Sigmoid colon (tissue), 7 donors: ENCODE measurements around the gene TMEM9. TPM values are rescaled to one million over a fixed set of nuclear protein-coding genes. Genes with fewer than 3 reads are reported as not detected.

Experiments
- DNase-seq: peaks from one replicate; pipeline ENCODE4 v3.0.0-alpha.2; 2019
- H3K27ac ChIP-seq, 4 donors: fragments of 200-600 bp; sonication (generic); one replicate each; pipeline ENCODE4 v1.5.1; 2016 to 2019; ENCODE audit warnings: mild to moderate bottlenecking in 1 of 4
- H3K27me3 ChIP-seq, 3 donors: fragments of 200-600 bp; sonication (generic); one replicate each; pipeline ENCODE4 v1.5.1; 2019; ENCODE audit warnings: mild to moderate bottlenecking in 1 of 3
- H3K36me3 ChIP-seq, 4 donors: fragments of 200-600 bp; sonication (generic); one replicate each; pipeline ENCODE4 v1.5.1; 2016 to 2019
- H3K4me1 ChIP-seq, 4 donors: fragments of 200-600 bp; sonication (generic); one replicate each; pipeline ENCODE4 v1.5.1; 2017 to 2019
- H3K4me3 ChIP-seq, 4 donors: fragments of 200-600 bp; sonication (generic); one replicate each; pipeline ENCODE4 v1.5.1; 2017 to 2019; ENCODE audit warnings: mild to moderate bottlenecking in 2 of 4, moderate library complexity in 1 of 4
- H3K9me3 ChIP-seq, 4 donors: fragments of 200-600 bp in 3 of 4; sonication (generic) in 3 of 4; one replicate each; pipeline versions ENCODE4 v1.5.1 to v1.6.1; 2013 to 2019
- CTCF ChIP-seq, 4 experiments: fragments of 450-650 bp in 3 of 4; fragments of 200-600 bp in 1 of 4; IDR thresholded peaks; one replicate each; pipeline ENCODE4 v1.5.1; 2016 to 2019; ENCODE audit warnings: antibody characterized with exemption in 4 of 4, mild to moderate bottlenecking in 3 of 4, moderate library complexity in 2 of 4
- EP300 ChIP-seq, 4 donors: sonication (generic); formaldehyde crosslinking; IDR thresholded peaks; one replicate each; pipeline ENCODE4 v1.6.1; 2017; ENCODE audit warnings: antibody characterized with exemption in 4 of 4
- POLR2A ChIP-seq, 2 donors: fragments of 450-650 bp; IDR thresholded peaks; one replicate each; pipeline ENCODE4 v1.6.1; 2016; ENCODE audit warnings: antibody characterized with exemption in 2 of 2, mild to moderate bottlenecking in 2 of 2, moderate library complexity in 2 of 2
- POLR2AphosphoS5 ChIP-seq, 4 donors: sonication (generic); formaldehyde crosslinking; IDR thresholded peaks; one replicate each; pipeline ENCODE4 v1.6.1; 2017; ENCODE audit warnings: antibody characterized with exemption in 4 of 4
- WGBS, 2 donors: extraction: QIAGEN DNeasy Blood & Tissue Kit; methylation state at CpG; one replicate each; pipeline ENCODE4 v1.1.7; 2013; 5-methylcytosine and 5-hydroxymethylcytosine counted together
- intact Hi-C: fragments of 100-400 bp; cut with DNase I; formaldehyde crosslinking; loops from one replicate; pipeline ENCODE4 v1.15.1; 2023
- polyA plus RNA-seq, 3 donors: library from polyadenylated mRNA; stranded (reverse); fragments of 200-250 nt; gene quantifications; one replicate each; pipeline ENCODE4 v1.2.3, GENCODE V29; 2013
- total RNA-seq, 4 donors: library from RNA; depleted of rRNA; stranded (reverse); fragments of >200 nt; gene quantifications; one replicate each; pipeline ENCODE4 v1.1.0, GENCODE V29; 2016
- donor health status: healthy with polysubstance abuse.
- donor health status: Bipolar disorder and iron deficiency.
- donor health status: healthy.

The TMEM9 gene
- total and polyA plus RNA-seq, 7 donors, result 12.9 to 78.3 (median 56.2) TPM

- DNase-seq, result no peak
- WGBS, 2 donors, result 89 to 91% methylated on average over 16 of the region's 16 CpGs
- intact Hi-C loops, result no loop called here
- H3K4me1 ChIP-seq, result peaks cover 0 to 13% (median 11%) of the 10 kb centered on the region in 4 donors
- no peaks in the 10 kb centered on the region for H3K27me3 ChIP-seq
- H3K36me3 ChIP-seq, result peaks cover 27 to 82% (median 53%) of the 10 kb centered on the region in 4 donors
- no peaks in the 10 kb centered on the region for H3K9me3 ChIP-seq
- no peak overlapping the region for H3K27ac ChIP-seq
- no peak overlapping the region for H3K4me3 ChIP-seq
- TF ChIP-seq POLR2AphosphoS5 (IDR thresholded peaks at IDR 0.05), result no peak
- no peak for TF ChIP-seq CTCF (IDR thresholded peaks at IDR 0.05)
- TF ChIP-seq POLR2A (IDR thresholded peaks at IDR 0.05), result no peak
- TF ChIP-seq EP300 (IDR thresholded peaks at IDR 0.05), result no peak
Observed at GRCh38 chr1:201142011-201142848, 12.0 kb downstream of the TMEM9 start.

GRCh38 chr1:201141418-201141817 lies 12.9 kb downstream of the TMEM9 start:
- WGBS, 2 donors, result 61 to 88% methylated on average over 5 of the region's 5 CpGs
- no peak for DNase-seq
- peaks cover 19 to 73% (median 48%) of the 10 kb centered on the region in 4 donors for H3K36me3 ChIP-seq
- peaks cover 0 to 21% (median 19%) of the 10 kb centered on the region in 4 donors for H3K4me1 ChIP-seq
- TF ChIP-seq POLR2AphosphoS5 (IDR thresholded peaks at IDR 0.05), result no peak
- no peaks in the 10 kb centered on the region for H3K27me3 ChIP-seq
- no peak overlapping the region for H3K4me3 ChIP-seq
- H3K9me3 ChIP-seq, result no peaks in the 10 kb centered on the region
- no peak overlapping the region for H3K27ac ChIP-seq
- intact Hi-C loops, result no loop called here

GRCh38 chr1:201140941-201141260 lies 13.4 kb downstream of the TMEM9 start:
- 93 to 95% methylated on average over 8 of the region's 8 CpGs for WGBS, 2 donors
- TF ChIP-seq POLR2A (IDR thresholded peaks at IDR 0.05) (no peak), POLR2AphosphoS5 (IDR thresholded peaks at IDR 0.05) (no peak), EP300 (IDR thresholded peaks at IDR 0.05) (no peak), CTCF (IDR thresholded peaks at IDR 0.05) (no peak)
- Histone ChIP-seq H3K4me3 (no peak overlapping the region), H3K27me3 (no peaks in the 10 kb centered on the region), H3K27ac (no peak overlapping the region), H3K4me1 (peaks cover 0 to 25% (median 19%) of the 10 kb centered on the region in 4 donors), H3K36me3 (peaks cover 16 to 71% (median 46%) of the 10 kb centered on the region in 4 donors), H3K9me3 (no peaks in the 10 kb centered on the region)
- no peak for DNase-seq
- intact Hi-C loops, result no loop called here

- H3K27ac ChIP-seq, result no peak overlapping the region
- H3K27me3 ChIP-seq, result no peaks in the 10 kb centered on the region
- no peak for DNase-seq
- no peak overlapping the region for H3K4me3 ChIP-seq
- intact Hi-C loops, result no loop called here
- H3K36me3 ChIP-seq, result peaks cover 19 to 71% (median 47%) of the 10 kb centered on the region in 4 donors
- H3K9me3 ChIP-seq, result no peaks in the 10 kb centered on the region
- H3K4me1 ChIP-seq, result peaks cover 0 to 25% (median 19%) of the 10 kb centered on the region in 4 donors
- WGBS, 2 donors, result 82 to 88% methylated on average over 10 of the region's 10 CpGs
- TF ChIP-seq POLR2AphosphoS5 (IDR thresholded peaks at IDR 0.05), result no peak
Observed at GRCh38 chr1:201140235-201140940, 13.9 kb downstream of the TMEM9 start.

- no peak for DNase-seq
- 88 to 95% methylated on average over 9 of the region's 9 CpGs for WGBS, 2 donors
- H3K4me1 ChIP-seq, result peaks cover 0 to 25% (median 19%) of the 10 kb centered on the region in 4 donors
- no peak overlapping the region for H3K27ac ChIP-seq
- intact Hi-C loops, result loop anchor here (10.0 kb wide), 1 partner anchor 85 kb away; no protein-coding TSS in a partner anchor
- TF ChIP-seq POLR2AphosphoS5 (IDR thresholded peaks at IDR 0.05) (no peak), EP300 (IDR thresholded peaks at IDR 0.05) (no peak), POLR2A (IDR thresholded peaks at IDR 0.05) (no peak), CTCF (IDR thresholded peaks at IDR 0.05) (no peak)
- no peak overlapping the region for H3K4me3 ChIP-seq
- H3K36me3 ChIP-seq, result peaks cover 22 to 71% (median 45%) of the 10 kb centered on the region in 4 donors
- H3K27me3 ChIP-seq, result no peaks in the 10 kb centered on the region
- H3K9me3 ChIP-seq, result no peaks in the 10 kb centered on the region
Observed at GRCh38 chr1:201139756-201140155, 14.5 kb downstream of the TMEM9 start.
